GM19455 (cell line): ENCODE data around the gene TNRC6C.
"Not testable (repeated sequence)": the region's sequence is repeated elsewhere in the genome, so short reads cannot be mapped to it uniquely, and the experiment has no call there.

ENCODE experiments used
- ATAC-seq: cut with Tn5 transposase; IDR thresholded peaks from one replicate; pipeline ENCODE4 v1.9.1; 2021; ENCODE audit not compliant: unreplicated experiment

TNRC6C gene

GRCh38 chr17:78075545-78075944 lies 117.0 kb downstream of the TNRC6C start:
- no peak for ATAC-seq

GRCh38 chr17:78079253-78079652 lies 120.8 kb downstream of the TNRC6C start:
- no peak for ATAC-seq

GRCh38 chr17:78081551-78081950 lies 123.0 kb downstream of the TNRC6C start:
- no peak for ATAC-seq

GRCh38 chr17:78082355-78082872 lies 123.9 kb downstream of the TNRC6C start:
- ATAC-seq, result not testable (repeated sequence)

- no peak for ATAC-seq
Observed at GRCh38 chr17:78082988-78083387, 124.5 kb downstream of the TNRC6C start.

GRCh38 chr17:78086740-78087139 lies 128.2 kb downstream of the TNRC6C start:
- no peak for ATAC-seq

GRCh38 chr17:78088529-78088928 lies 130.0 kb downstream of the TNRC6C start:
- ATAC-seq, result no peak

- no peak for ATAC-seq
Observed at GRCh38 chr17:78089576-78090281, 131.2 kb downstream of the TNRC6C start.

GRCh38 chr17:78092794-78093324 lies 134.4 kb downstream of the TNRC6C start:
- ATAC-seq, result no peak

GRCh38 chr17:78095035-78095434 lies 136.5 kb downstream of the TNRC6C start:
- ATAC-seq, result no peak

GRCh38 chr17:78096093-78096492 lies 137.6 kb downstream of the TNRC6C start:
- ATAC-seq, result no peak

- no peak for ATAC-seq
Observed at GRCh38 chr17:78101112-78101511, 142.6 kb downstream of the TNRC6C start.

- ATAC-seq, result no peak
Observed at GRCh38 chr17:78101542-78101941, 143.0 kb downstream of the TNRC6C start.

- no peak for ATAC-seq
Observed at GRCh38 chr17:78103311-78103710, 144.8 kb downstream of the TNRC6C start.

- ATAC-seq, result no peak
Observed at GRCh38 chr17:78104540-78104941, 146.0 kb downstream of the TNRC6C start.

- no peak for ATAC-seq
Observed at GRCh38 chr17:78105101-78105500, 146.6 kb downstream of the TNRC6C start.

- no peak for ATAC-seq
Observed at GRCh38 chr17:78105551-78105950, 147.0 kb downstream of the TNRC6C start.

GRCh38 chr17:78106211-78106610 lies 147.7 kb downstream of the TNRC6C start:
- ATAC-seq, result no peak

GRCh38 chr17:78107457-78107856 lies 149.0 kb downstream of the TNRC6C start:
- no peak for ATAC-seq

- no peak for ATAC-seq
Observed at GRCh38 chr17:78107976-78108725, 149.6 kb downstream of the TNRC6C start.

- no peak for ATAC-seq
Observed at GRCh38 chr17:78108726-78109488, 150.4 kb downstream of the TNRC6C start.
